ENCODE data around the gene RIPOR2. TPM values are rescaled to one million over a fixed set of nuclear protein-coding genes. Genes with fewer than 3 reads are reported as not detected.
"Not testable (repeated sequence)": the region's sequence is repeated elsewhere in the genome, so short reads cannot be mapped to it uniquely, and the experiment has no call there.

Gene RIPOR2
- total and polyA plus RNA-seq, 4 donors: 1.1 to 16.1 (median 6.1) TPM

GRCh38 chr6:24931296-24931695, 4.5 kb downstream of the RIPOR2 start:
- Histone ChIP-seq H3K4me3 (ENCODE audit: low read length in 2 of 2) (no peak overlapping the region), H3K27me3 (ENCODE audit: control insufficient read depth in 1 of 2, insufficient read depth in 2 of 2, low read length in 1 of 2) (no peaks in the 10 kb centered on the region), H3K27ac (ENCODE audit: low read depth in 1 of 2, low read length in 2 of 2) (no peak overlapping the region), H3K36me3 (ENCODE audit: control insufficient read depth in 1 of 2, insufficient read depth in 2 of 2, low read length in 1 of 2) (no peaks in the 10 kb centered on the region), H3K4me1 (ENCODE audit: control insufficient read depth in 1 of 2, insufficient read depth in 2 of 2, low read length in 2 of 2) (peaks cover 0 to 4% of the 10 kb centered on the region in 2 donors), H3K9me3 (ENCODE audit: control insufficient read depth, low read length) (no peaks in the 10 kb centered on the region)
- intact Hi-C loops (cut with DNase I): no loop called here
- no peak for DNase-seq
- ATAC-seq (ENCODE audit: low FRiP score): peak; percentile 48

GRCh38 chr6:24930431-24930871, 5.3 kb downstream of the RIPOR2 start:
- intact Hi-C loops (cut with DNase I): no loop called here
- ATAC-seq (ENCODE audit: low FRiP score) (no peak), DNase-seq (no peak)
- H3K4me3 ChIP-seq (ENCODE audit: low read length in 2 of 2): no peak overlapping the region
- H3K4me1 ChIP-seq (ENCODE audit: control insufficient read depth in 1 of 2, insufficient read depth in 2 of 2, low read length in 2 of 2): peaks cover 0 to 4% of the 10 kb centered on the region in 2 donors
- H3K36me3 ChIP-seq (ENCODE audit: control insufficient read depth in 1 of 2, insufficient read depth in 2 of 2, low read length in 1 of 2): no peaks in the 10 kb centered on the region
- no peaks in the 10 kb centered on the region for H3K27me3 ChIP-seq (ENCODE audit: control insufficient read depth in 1 of 2, insufficient read depth in 2 of 2, low read length in 1 of 2)
- no peaks in the 10 kb centered on the region for H3K9me3 ChIP-seq (ENCODE audit: control insufficient read depth, low read length)
- no peak overlapping the region for H3K27ac ChIP-seq (ENCODE audit: low read depth in 1 of 2, low read length in 2 of 2)
- WGBS, 2 donors: 3 to 8% methylated on average over 2 of the region's 2 CpGs

- DNase-seq (no peak), ATAC-seq (ENCODE audit: low FRiP score) (no peak)
- H3K9me3 ChIP-seq (ENCODE audit: control insufficient read depth, low read length): no peaks in the 10 kb centered on the region
- H3K4me3 ChIP-seq (ENCODE audit: low read length in 2 of 2): no peak overlapping the region
- H3K4me1 ChIP-seq (ENCODE audit: control insufficient read depth in 1 of 2, insufficient read depth in 2 of 2, low read length in 2 of 2): peaks cover 0 to 4% of the 10 kb centered on the region in 2 donors
- WGBS, 2 donors: 26 to 55% methylated on average over 1 of the region's 1 CpG
- H3K36me3 ChIP-seq (ENCODE audit: control insufficient read depth in 1 of 2, insufficient read depth in 2 of 2, low read length in 1 of 2): no peaks in the 10 kb centered on the region
- H3K27me3 ChIP-seq (ENCODE audit: control insufficient read depth in 1 of 2, insufficient read depth in 2 of 2, low read length in 1 of 2): no peaks in the 10 kb centered on the region
- intact Hi-C loops (cut with DNase I): no loop called here
- H3K27ac ChIP-seq (ENCODE audit: low read depth in 1 of 2, low read length in 2 of 2): no peak overlapping the region
These were observed 6.5 kb downstream of the RIPOR2 start for GRCh38 chr6:24929242-24929641.

GRCh38 chr6:24927985-24928745, 7.6 kb downstream of the RIPOR2 start:
- H3K27me3 ChIP-seq (ENCODE audit: control insufficient read depth in 1 of 2, insufficient read depth in 2 of 2, low read length in 1 of 2): no peaks in the 10 kb centered on the region
- no peaks in the 10 kb centered on the region for H3K9me3 ChIP-seq (ENCODE audit: control insufficient read depth, low read length)
- H3K27ac ChIP-seq (ENCODE audit: low read depth in 1 of 2, low read length in 2 of 2): no peak overlapping the region
- H3K36me3 ChIP-seq (ENCODE audit: control insufficient read depth in 1 of 2, insufficient read depth in 2 of 2, low read length in 1 of 2): no peaks in the 10 kb centered on the region
- DNase-seq (no peak), ATAC-seq (ENCODE audit: low FRiP score) (no peak)
- no peak overlapping the region for H3K4me3 ChIP-seq (ENCODE audit: low read length in 2 of 2)
- WGBS, 2 donors: 43 to 45% methylated on average over 6 of the region's 6 CpGs
- intact Hi-C loops (cut with DNase I): no loop called here
- H3K4me1 ChIP-seq (ENCODE audit: control insufficient read depth in 1 of 2, insufficient read depth in 2 of 2, low read length in 2 of 2): peaks cover 0 to 4% of the 10 kb centered on the region in 2 donors

GRCh38 chr6:24927277-24927955, 8.3 kb downstream of the RIPOR2 start:
- H3K4me1 ChIP-seq (ENCODE audit: control insufficient read depth in 1 of 2, insufficient read depth in 2 of 2, low read length in 2 of 2): peaks cover 0 to 4% of the 10 kb centered on the region in 2 donors
- intact Hi-C loops (cut with DNase I): no loop called here
- 97% methylated on average over 3 of the region's 3 CpGs for WGBS, 2 donors

GRCh38 chr6:24926647-24927046, 9.1 kb downstream of the RIPOR2 start:
- intact Hi-C loops (cut with DNase I): not testable (repeated sequence)
- 96 to 97% methylated on average over 3 of the region's 3 CpGs for WGBS, 2 donors

More at GRCh38 chr6:24927277-24927955, 8.3 kb downstream of the RIPOR2 start:
- no peak for DNase-seq
- Histone ChIP-seq H3K36me3 (ENCODE audit: control insufficient read depth in 1 of 2, insufficient read depth in 2 of 2, low read length in 1 of 2) (no peaks in the 10 kb centered on the region), H3K27ac (ENCODE audit: low read depth in 1 of 2, low read length in 2 of 2) (no peak overlapping the region), H3K4me3 (ENCODE audit: low read length in 2 of 2) (no peak overlapping the region), H3K27me3 (ENCODE audit: control insufficient read depth in 1 of 2, insufficient read depth in 2 of 2, low read length in 1 of 2) (no peaks in the 10 kb centered on the region), H3K9me3 (ENCODE audit: control insufficient read depth, low read length) (no peaks in the 10 kb centered on the region)
- ATAC-seq (ENCODE audit: low FRiP score): no peak

GRCh38 chr6:24926192-24926591, 9.6 kb downstream of the RIPOR2 start:
- H3K27me3 ChIP-seq (ENCODE audit: control insufficient read depth in 1 of 2, insufficient read depth in 2 of 2, low read length in 1 of 2): no peaks in the 10 kb centered on the region
- no peaks in the 10 kb centered on the region for H3K9me3 ChIP-seq (ENCODE audit: control insufficient read depth, low read length)
- DNase-seq (no peak), ATAC-seq (ENCODE audit: low FRiP score) (no peak)
- WGBS, 2 donors: 81 to 82% methylated on average over 3 of the region's 3 CpGs
- H3K36me3 ChIP-seq (ENCODE audit: control insufficient read depth in 1 of 2, insufficient read depth in 2 of 2, low read length in 1 of 2): no peaks in the 10 kb centered on the region
- peaks cover 0 to 4% of the 10 kb centered on the region in 2 donors for H3K4me1 ChIP-seq (ENCODE audit: control insufficient read depth in 1 of 2, insufficient read depth in 2 of 2, low read length in 2 of 2)
- intact Hi-C loops (cut with DNase I): no loop called here
- H3K27ac ChIP-seq (ENCODE audit: low read depth in 1 of 2, low read length in 2 of 2): no peak overlapping the region
- no peak overlapping the region for H3K4me3 ChIP-seq (ENCODE audit: low read length in 2 of 2)

More at GRCh38 chr6:24926647-24927046, 9.1 kb downstream of the RIPOR2 start:
- H3K27me3 ChIP-seq (ENCODE audit: control insufficient read depth in 1 of 2, insufficient read depth in 2 of 2, low read length in 1 of 2); H3K9me3 ChIP-seq (ENCODE audit: control insufficient read depth, low read length); H3K27ac ChIP-seq (ENCODE audit: low read depth in 1 of 2, low read length in 2 of 2); ATAC-seq (ENCODE audit: low FRiP score); H3K36me3 ChIP-seq (ENCODE audit: control insufficient read depth in 1 of 2, insufficient read depth in 2 of 2, low read length in 1 of 2); H3K4me1 ChIP-seq (ENCODE audit: control insufficient read depth in 1 of 2, insufficient read depth in 2 of 2, low read length in 2 of 2); H3K4me3 ChIP-seq (ENCODE audit: low read length in 2 of 2); DNase-seq: not testable (repeated sequence)

- Histone ChIP-seq H3K36me3 (ENCODE audit: control insufficient read depth in 1 of 2, insufficient read depth in 2 of 2, low read length in 1 of 2) (no peaks in the 10 kb centered on the region), H3K27me3 (ENCODE audit: control insufficient read depth in 1 of 2, insufficient read depth in 2 of 2, low read length in 1 of 2) (no peaks in the 10 kb centered on the region), H3K27ac (ENCODE audit: low read depth in 1 of 2, low read length in 2 of 2) (no peak overlapping the region), H3K4me3 (ENCODE audit: low read length in 2 of 2) (no peak overlapping the region), H3K4me1 (ENCODE audit: control insufficient read depth in 1 of 2, insufficient read depth in 2 of 2, low read length in 2 of 2) (peaks cover 0 to 4% of the 10 kb centered on the region in 2 donors), H3K9me3 (ENCODE audit: control insufficient read depth, low read length) (no peaks in the 10 kb centered on the region)
- DNase-seq: no peak
- no peak for ATAC-seq (ENCODE audit: low FRiP score)
- intact Hi-C loops (cut with DNase I): no loop called here
These were observed 10.1 kb downstream of the RIPOR2 start for GRCh38 chr6:24925661-24926060.

Data from aorta (tissue), 5 donors.